PC-9 (cell line): ENCODE data around the gene ARSG.

ENCODE experiments used
- EZH2 ChIP-seq: fragments of 200-600 bp; sonication (generic); IDR thresholded peaks from 2 replicates; pipeline ENCODE4 v1.8.0; 2017; ENCODE audit warnings: antibody characterized with exemption, low read depth
- TF ChIP-seq, protein P1 (sequence below): fragments of 200-600 bp; sonication (generic); conservative IDR thresholded peaks from 2 replicates; pipeline ENCODE4 v1.6.1; 2017; ENCODE audit warnings: mixed run types, antibody characterized with exemption, mild to moderate bottlenecking, moderate library complexity

- TF ChIP-seq, protein P1, sequence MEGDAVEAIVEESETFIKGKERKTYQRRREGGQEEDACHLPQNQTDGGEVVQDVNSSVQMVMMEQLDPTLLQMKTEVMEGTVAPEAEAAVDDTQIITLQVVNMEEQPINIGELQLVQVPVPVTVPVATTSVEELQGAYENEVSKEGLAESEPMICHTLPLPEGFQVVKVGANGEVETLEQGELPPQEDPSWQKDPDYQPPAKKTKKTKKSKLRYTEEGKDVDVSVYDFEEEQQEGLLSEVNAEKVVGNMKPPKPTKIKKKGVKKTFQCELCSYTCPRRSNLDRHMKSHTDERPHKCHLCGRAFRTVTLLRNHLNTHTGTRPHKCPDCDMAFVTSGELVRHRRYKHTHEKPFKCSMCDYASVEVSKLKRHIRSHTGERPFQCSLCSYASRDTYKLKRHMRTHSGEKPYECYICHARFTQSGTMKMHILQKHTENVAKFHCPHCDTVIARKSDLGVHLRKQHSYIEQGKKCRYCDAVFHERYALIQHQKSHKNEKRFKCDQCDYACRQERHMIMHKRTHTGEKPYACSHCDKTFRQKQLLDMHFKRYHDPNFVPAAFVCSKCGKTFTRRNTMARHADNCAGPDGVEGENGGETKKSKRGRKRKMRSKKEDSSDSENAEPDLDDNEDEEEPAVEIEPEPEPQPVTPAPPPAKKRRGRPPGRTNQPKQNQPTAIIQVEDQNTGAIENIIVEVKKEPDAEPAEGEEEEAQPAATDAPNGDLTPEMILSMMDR = no peak
- TF ChIP-seq EZH2 = no peak
Measured at GRCh38 chr17:68290955-68291835, at the start of gene ARSG, which contains the start of gene SLC16A6.
